GM19238 (cell line): ENCODE results near the gene KHSRP.
"Not testable (repeated sequence)": the region's sequence is repeated elsewhere in the genome, so short reads cannot be mapped to it uniquely, and the experiment has no call there.

Experiments
- DNase-seq: peaks from one replicate; pipeline ENCODE4 v3.0.0; 2011; ENCODE audit warnings: low spot score; ENCODE audit not compliant: insufficient read length

Gene KHSRP

GRCh38 chr19:6451583-6452222, 27.1 kb upstream of the KHSRP start:
- DNase-seq = no peak

GRCh38 chr19:6450166-6450565, 25.6 kb upstream of the KHSRP start:
- no peak for DNase-seq

GRCh38 chr19:6448045-6448444, 23.4 kb upstream of the KHSRP start:
- DNase-seq = no peak

GRCh38 chr19:6446452-6446851, 21.8 kb upstream of the KHSRP start:
- DNase-seq = no peak

- no peak for DNase-seq
Measured at GRCh38 chr19:6443986-6444385, 19.4 kb upstream of the KHSRP start.

GRCh38 chr19:6442087-6442688, 17.6 kb upstream of the KHSRP start:
- no peak for DNase-seq

GRCh38 chr19:6440905-6441304, 16.3 kb upstream of the KHSRP start:
- DNase-seq = no peak

- DNase-seq = no peak
Measured at GRCh38 chr19:6439743-6440142, 15.1 kb upstream of the KHSRP start.

- DNase-seq = no peak
Measured at GRCh38 chr19:6433663-6434062, 9.1 kb upstream of the KHSRP start, which contains the start of gene SLC25A41. SLC25A41 (minus strand) TSS chr19:6433763; CDS start chr19:6433693, 70 bp downstream.

- no peak for DNase-seq
Measured at GRCh38 chr19:6433165-6433564, 8.6 kb upstream of the KHSRP start.

GRCh38 chr19:6431891-6432290, 7.3 kb upstream of the KHSRP start:
- DNase-seq = no peak

GRCh38 chr19:6429419-6430221, 5.0 kb upstream of the KHSRP start:
- DNase-seq = no peak

- not testable (repeated sequence) for DNase-seq
Measured at GRCh38 chr19:6428692-6429418, 4.2 kb upstream of the KHSRP start.

- no peak for DNase-seq
Measured at GRCh38 chr19:6427131-6427530, 2.5 kb upstream of the KHSRP start.

- DNase-seq = no peak
Measured at GRCh38 chr19:6425732-6426620, 1.4 kb upstream of the KHSRP start.

- DNase-seq = peak; percentile 100
Measured at GRCh38 chr19:6424939-6425731, 524 bp upstream of the KHSRP start.

- DNase-seq = peak; percentile 64
Measured at GRCh38 chr19:6423499-6424194, 964 bp downstream of the KHSRP start.

- no peak for DNase-seq
Measured at GRCh38 chr19:6421075-6422014, 3.3 kb downstream of the KHSRP start.
